HEK293 (cell line): ENCODE measurements around the gene AGBL3.

Experiments
- ATF2 ChIP-seq: fragments of 450-650 bp; formaldehyde crosslinking; IDR thresholded peaks from 2 replicates; pipeline ENCODE4 v1.5.1; 2016; ENCODE audit warnings: missing biosample characterization, missing genetic modification characterization, low read depth
- CTCF ChIP-seq: fragments of 450-650 bp; formaldehyde crosslinking; IDR thresholded peaks from 2 replicates; pipeline ENCODE4 v1.5.1; 2016; ENCODE audit warnings: missing biosample characterization, missing genetic modification characterization
- PBX3 ChIP-seq: sonication (generic); formaldehyde crosslinking; IDR thresholded peaks from 2 replicates; pipeline ENCODE4 v1.8.1; 2022; ENCODE audit warnings: mild to moderate bottlenecking, moderate library complexity, missing genetic modification reagents
- ZNF274 ChIP-seq, 2 experiments: fragments of 200-500 bp in 1 of 2; fragments of 450-650 bp in 1 of 2; sonication (Bioruptor generic) in 1 of 2; formaldehyde crosslinking in 1 of 2; IDR thresholded peaks; 2 replicates each; pipeline versions ENCODE4 v1.5.1 to v1.6.1; 2014 to 2016; ENCODE audit warnings: borderline replicate concordance in 1 of 2, inconsistent platforms in 1 of 2, low read length in 1 of 2, missing biosample characterization in 1 of 2, missing genetic modification characterization in 1 of 2
- ZNF311 ChIP-seq: fragments of 450-650 bp; formaldehyde crosslinking; IDR thresholded peaks from 2 replicates; pipeline ENCODE4 v1.5.1; 2017; ENCODE audit warnings: missing biosample characterization, missing genetic modification characterization, borderline replicate concordance
- ZNF398 ChIP-seq: fragments of 450-650 bp; formaldehyde crosslinking; IDR thresholded peaks from 2 replicates; pipeline ENCODE4 v1.5.1; 2017; ENCODE audit warnings: missing biosample characterization, missing genetic modification characterization
- TF ChIP-seq, protein P1 (sequence below): fragments of 450-650 bp; formaldehyde crosslinking; IDR thresholded peaks from 2 replicates; pipeline ENCODE4 v1.5.1; 2016; ENCODE audit warnings: missing biosample characterization, missing genetic modification characterization, low read depth
- TF ChIP-seq, protein P2 (sequence below): IDR thresholded peaks from 2 replicates; pipeline ENCODE4 v1.6.1; 2011; ENCODE audit warnings: mild to moderate bottlenecking, low read depth, low read length, borderline replicate concordance
- TF ChIP-seq, protein P3 (sequence below): fragments of 450-650 bp; formaldehyde crosslinking; IDR thresholded peaks from 2 replicates; pipeline ENCODE4 v1.5.1; 2016; ENCODE audit warnings: missing biosample characterization, missing genetic modification characterization

DNA sequence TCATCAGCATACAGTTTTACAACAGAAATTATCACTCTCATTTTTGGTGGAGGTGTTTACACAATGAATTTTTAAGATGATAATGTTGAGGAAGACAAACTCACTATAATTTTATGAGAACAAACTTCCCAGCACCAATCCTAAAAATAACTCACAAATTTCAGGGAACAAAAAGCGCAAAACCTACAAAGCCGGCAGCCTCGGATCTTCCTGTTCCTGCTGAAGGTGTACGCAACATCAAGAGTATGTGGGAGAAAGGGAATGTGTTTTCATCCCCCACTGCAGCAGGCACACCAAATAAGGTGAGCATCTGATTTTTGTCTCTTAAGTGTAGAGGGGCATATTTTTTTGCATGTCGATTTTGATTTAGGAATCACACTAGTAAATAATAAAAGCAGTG is 26.5 kb upstream of the AGBL3 start:
- TF ChIP-seq, protein P1, sequence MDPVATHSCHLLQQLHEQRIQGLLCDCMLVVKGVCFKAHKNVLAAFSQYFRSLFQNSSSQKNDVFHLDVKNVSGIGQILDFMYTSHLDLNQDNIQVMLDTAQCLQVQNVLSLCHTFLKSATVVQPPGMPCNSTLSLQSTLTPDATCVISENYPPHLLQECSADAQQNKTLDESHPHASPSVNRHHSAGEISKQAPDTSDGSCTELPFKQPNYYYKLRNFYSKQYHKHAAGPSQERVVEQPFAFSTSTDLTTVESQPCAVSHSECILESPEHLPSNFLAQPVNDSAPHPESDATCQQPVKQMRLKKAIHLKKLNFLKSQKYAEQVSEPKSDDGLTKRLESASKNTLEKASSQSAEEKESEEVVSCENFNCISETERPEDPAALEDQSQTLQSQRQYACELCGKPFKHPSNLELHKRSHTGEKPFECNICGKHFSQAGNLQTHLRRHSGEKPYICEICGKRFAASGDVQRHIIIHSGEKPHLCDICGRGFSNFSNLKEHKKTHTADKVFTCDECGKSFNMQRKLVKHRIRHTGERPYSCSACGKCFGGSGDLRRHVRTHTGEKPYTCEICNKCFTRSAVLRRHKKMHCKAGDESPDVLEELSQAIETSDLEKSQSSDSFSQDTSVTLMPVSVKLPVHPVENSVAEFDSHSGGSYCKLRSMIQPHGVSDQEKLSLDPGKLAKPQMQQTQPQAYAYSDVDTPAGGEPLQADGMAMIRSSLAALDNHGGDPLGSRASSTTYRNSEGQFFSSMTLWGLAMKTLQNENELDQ (tag by site-specific recombination), result no peak
- TF ChIP-seq CTCF (no peak), PBX3 (CRISPR knock-in tag) (no peak), ATF2 (tag by site-specific recombination) (no peak), ZNF311 (tag by site-specific recombination) (no peak), ZNF398 (tag by site-specific recombination) (no peak), ZNF274 (IDR thresholded peaks at IDR 0.05; ENCODE audit: low read length) (no peak), ZNF274 (tag by site-specific recombination; IDR thresholded peaks at IDR 0.05; ENCODE audit: borderline replicate concordance) (no peak)
- TF ChIP-seq, protein P2, sequence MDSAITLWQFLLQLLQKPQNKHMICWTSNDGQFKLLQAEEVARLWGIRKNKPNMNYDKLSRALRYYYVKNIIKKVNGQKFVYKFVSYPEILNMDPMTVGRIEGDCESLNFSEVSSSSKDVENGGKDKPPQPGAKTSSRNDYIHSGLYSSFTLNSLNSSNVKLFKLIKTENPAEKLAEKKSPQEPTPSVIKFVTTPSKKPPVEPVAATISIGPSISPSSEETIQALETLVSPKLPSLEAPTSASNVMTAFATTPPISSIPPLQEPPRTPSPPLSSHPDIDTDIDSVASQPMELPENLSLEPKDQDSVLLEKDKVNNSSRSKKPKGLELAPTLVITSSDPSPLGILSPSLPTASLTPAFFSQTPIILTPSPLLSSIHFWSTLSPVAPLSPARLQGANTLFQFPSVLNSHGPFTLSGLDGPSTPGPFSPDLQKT, result no peak
- TF ChIP-seq, protein P3, sequence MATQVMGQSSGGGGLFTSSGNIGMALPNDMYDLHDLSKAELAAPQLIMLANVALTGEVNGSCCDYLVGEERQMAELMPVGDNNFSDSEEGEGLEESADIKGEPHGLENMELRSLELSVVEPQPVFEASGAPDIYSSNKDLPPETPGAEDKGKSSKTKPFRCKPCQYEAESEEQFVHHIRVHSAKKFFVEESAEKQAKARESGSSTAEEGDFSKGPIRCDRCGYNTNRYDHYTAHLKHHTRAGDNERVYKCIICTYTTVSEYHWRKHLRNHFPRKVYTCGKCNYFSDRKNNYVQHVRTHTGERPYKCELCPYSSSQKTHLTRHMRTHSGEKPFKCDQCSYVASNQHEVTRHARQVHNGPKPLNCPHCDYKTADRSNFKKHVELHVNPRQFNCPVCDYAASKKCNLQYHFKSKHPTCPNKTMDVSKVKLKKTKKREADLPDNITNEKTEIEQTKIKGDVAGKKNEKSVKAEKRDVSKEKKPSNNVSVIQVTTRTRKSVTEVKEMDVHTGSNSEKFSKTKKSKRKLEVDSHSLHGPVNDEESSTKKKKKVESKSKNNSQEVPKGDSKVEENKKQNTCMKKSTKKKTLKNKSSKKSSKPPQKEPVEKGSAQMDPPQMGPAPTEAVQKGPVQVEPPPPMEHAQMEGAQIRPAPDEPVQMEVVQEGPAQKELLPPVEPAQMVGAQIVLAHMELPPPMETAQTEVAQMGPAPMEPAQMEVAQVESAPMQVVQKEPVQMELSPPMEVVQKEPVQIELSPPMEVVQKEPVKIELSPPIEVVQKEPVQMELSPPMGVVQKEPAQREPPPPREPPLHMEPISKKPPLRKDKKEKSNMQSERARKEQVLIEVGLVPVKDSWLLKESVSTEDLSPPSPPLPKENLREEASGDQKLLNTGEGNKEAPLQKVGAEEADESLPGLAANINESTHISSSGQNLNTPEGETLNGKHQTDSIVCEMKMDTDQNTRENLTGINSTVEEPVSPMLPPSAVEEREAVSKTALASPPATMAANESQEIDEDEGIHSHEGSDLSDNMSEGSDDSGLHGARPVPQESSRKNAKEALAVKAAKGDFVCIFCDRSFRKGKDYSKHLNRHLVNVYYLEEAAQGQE (tag by site-specific recombination), result no peak
